HEK293 (cell line): ENCODE data around the gene CAPN1.

Source experiments
- TCF7L2 ChIP-seq: IDR thresholded peaks from 2 replicates; pipeline ENCODE4 v1.6.1; 2011; ENCODE audit warnings: low read depth, mild to moderate bottlenecking, inconsistent platforms, low read length, moderate library complexity, borderline replicate concordance
- ZBTB7A ChIP-seq: fragments of 450-650 bp; formaldehyde crosslinking; IDR thresholded peaks from 2 replicates; pipeline ENCODE4 v1.5.1; 2016; ENCODE audit warnings: low read depth, missing biosample characterization, missing genetic modification characterization
- ZBTB8A ChIP-seq: fragments of 450-650 bp; formaldehyde crosslinking; IDR thresholded peaks from 2 replicates; pipeline ENCODE4 v1.5.1; 2016; ENCODE audit warnings: missing biosample characterization, missing genetic modification characterization
- ZNF184 ChIP-seq: fragments of 450-650 bp; IDR thresholded peaks from 2 replicates; pipeline ENCODE4 v1.5.1; 2018; ENCODE audit warnings: missing biosample characterization, mild to moderate bottlenecking, missing genetic modification characterization
- ZNF24 ChIP-seq: fragments of 450-650 bp; formaldehyde crosslinking; IDR thresholded peaks from 2 replicates; pipeline ENCODE4 v1.5.1; 2016; ENCODE audit warnings: missing biosample characterization, missing genetic modification characterization
- ZNF274 ChIP-seq, 2 experiments: fragments of 200-500 bp in 1 of 2; fragments of 450-650 bp in 1 of 2; sonication (Bioruptor generic) in 1 of 2; formaldehyde crosslinking in 1 of 2; IDR thresholded peaks; 2 replicates each; pipeline versions ENCODE4 v1.5.1 to v1.6.1; 2014 to 2016; ENCODE audit warnings: borderline replicate concordance in 1 of 2, inconsistent platforms in 1 of 2, low read length in 1 of 2, missing biosample characterization in 1 of 2, missing genetic modification characterization in 1 of 2
- ZNF426 ChIP-seq: fragments of 450-650 bp; formaldehyde crosslinking; IDR thresholded peaks from 2 replicates; pipeline ENCODE4 v1.5.1; 2017; ENCODE audit warnings: missing biosample characterization, missing genetic modification characterization, mild to moderate bottlenecking, inconsistent platforms, moderate library complexity
- ZNF664 ChIP-seq: fragments of 450-650 bp; formaldehyde crosslinking; IDR thresholded peaks from 2 replicates; pipeline ENCODE4 v1.5.1; 2016; ENCODE audit warnings: missing biosample characterization, missing genetic modification characterization
- TF ChIP-seq, protein P1 (sequence below): fragments of 450-650 bp; formaldehyde crosslinking; IDR thresholded peaks from 2 replicates; pipeline ENCODE4 v1.5.1; 2016; ENCODE audit warnings: missing biosample characterization, missing genetic modification characterization
- TF ChIP-seq, protein P2 (sequence below): fragments of 450-650 bp; formaldehyde crosslinking; IDR thresholded peaks from 2 replicates; pipeline ENCODE4 v1.5.1; 2016; ENCODE audit warnings: missing biosample characterization, missing genetic modification characterization
- TF ChIP-seq, protein P3 (sequence below): fragments of 450-650 bp; formaldehyde crosslinking; IDR thresholded peaks from 2 replicates; pipeline ENCODE4 v1.5.1; 2016; ENCODE audit warnings: missing biosample characterization, missing genetic modification characterization

DNA sequence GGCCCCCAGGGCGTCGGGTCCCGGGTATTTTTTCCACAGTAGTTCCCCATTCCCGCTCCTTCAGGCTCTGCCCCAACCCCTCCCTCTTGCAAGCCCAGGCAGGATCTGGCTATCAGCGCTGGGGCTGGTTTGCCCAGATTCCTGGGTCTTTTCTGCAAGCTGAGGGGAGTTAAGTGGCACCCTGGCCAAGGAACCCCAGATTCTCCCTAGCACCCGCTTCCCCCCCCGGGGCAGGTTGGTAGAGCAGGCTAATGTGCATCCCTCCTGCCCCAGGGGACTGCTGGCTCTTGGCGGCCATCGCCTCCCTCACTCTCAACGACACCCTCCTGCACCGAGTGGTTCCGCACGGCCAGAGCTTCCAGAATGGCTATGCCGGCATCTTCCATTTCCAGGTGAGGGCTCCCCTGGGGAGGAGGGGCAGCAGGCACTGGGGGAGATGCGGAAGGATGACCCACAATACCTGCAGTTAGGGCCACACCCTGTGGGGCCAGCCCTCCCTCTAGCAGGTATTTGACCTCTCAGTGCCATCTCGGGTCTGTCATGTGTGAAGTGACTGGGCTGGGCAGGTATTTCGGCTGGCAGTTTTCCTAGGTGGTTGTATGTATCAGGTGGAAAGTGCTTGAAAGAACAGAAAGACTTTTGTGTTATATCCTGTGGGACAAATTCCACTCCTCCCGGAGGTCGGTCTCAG is 1.6 kb downstream of the CAPN1 start:
- TF ChIP-seq ZNF426 (no peak), ZNF664 (tag by site-specific recombination) (no peak), ZBTB7A (tag by site-specific recombination) (no peak), TCF7L2 (no peak), ZBTB8A (tag by site-specific recombination) (no peak), ZNF24 (no peak), ZNF184 (tag by site-specific recombination) (no peak), ZNF274 (IDR thresholded peaks at IDR 0.05; ENCODE audit: low read length) (no peak), ZNF274 (tag by site-specific recombination; IDR thresholded peaks at IDR 0.05; ENCODE audit: borderline replicate concordance) (no peak)
- TF ChIP-seq, protein P1, sequence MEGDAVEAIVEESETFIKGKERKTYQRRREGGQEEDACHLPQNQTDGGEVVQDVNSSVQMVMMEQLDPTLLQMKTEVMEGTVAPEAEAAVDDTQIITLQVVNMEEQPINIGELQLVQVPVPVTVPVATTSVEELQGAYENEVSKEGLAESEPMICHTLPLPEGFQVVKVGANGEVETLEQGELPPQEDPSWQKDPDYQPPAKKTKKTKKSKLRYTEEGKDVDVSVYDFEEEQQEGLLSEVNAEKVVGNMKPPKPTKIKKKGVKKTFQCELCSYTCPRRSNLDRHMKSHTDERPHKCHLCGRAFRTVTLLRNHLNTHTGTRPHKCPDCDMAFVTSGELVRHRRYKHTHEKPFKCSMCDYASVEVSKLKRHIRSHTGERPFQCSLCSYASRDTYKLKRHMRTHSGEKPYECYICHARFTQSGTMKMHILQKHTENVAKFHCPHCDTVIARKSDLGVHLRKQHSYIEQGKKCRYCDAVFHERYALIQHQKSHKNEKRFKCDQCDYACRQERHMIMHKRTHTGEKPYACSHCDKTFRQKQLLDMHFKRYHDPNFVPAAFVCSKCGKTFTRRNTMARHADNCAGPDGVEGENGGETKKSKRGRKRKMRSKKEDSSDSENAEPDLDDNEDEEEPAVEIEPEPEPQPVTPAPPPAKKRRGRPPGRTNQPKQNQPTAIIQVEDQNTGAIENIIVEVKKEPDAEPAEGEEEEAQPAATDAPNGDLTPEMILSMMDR: no peak
- TF ChIP-seq, protein P2, sequence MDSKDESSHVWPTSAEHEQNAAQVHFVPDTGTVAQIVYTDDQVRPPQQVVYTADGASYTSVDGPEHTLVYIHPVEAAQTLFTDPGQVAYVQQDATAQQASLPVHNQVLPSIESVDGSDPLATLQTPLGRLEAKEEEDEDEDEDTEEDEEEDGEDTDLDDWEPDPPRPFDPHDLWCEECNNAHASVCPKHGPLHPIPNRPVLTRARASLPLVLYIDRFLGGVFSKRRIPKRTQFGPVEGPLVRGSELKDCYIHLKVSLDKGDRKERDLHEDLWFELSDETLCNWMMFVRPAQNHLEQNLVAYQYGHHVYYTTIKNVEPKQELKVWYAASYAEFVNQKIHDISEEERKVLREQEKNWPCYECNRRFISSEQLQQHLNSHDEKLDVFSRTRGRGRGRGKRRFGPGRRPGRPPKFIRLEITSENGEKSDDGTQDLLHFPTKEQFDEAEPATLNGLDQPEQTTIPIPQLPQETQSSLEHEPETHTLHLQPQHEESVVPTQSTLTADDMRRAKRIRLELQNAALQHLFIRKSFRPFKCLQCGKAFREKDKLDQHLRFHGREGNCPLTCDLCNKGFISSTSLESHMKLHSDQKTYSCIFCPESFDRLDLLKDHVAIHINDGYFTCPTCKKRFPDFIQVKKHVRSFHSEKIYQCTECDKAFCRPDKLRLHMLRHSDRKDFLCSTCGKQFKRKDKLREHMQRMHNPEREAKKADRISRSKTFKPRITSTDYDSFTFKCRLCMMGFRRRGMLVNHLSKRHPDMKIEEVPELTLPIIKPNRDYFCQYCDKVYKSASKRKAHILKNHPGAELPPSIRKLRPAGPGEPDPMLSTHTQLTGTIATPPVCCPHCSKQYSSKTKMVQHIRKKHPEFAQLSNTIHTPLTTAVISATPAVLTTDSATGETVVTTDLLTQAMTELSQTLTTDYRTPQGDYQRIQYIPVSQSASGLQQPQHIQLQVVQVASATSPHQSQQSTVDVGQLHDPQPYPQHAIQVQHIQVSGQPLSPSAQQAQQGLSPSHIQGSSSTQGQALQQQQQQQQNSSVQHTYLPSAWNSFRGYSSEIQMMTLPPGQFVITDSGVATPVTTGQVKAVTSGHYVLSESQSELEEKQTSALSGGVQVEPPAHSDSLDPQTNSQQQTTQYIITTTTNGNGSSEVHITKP (tag by site-specific recombination): no peak
- TF ChIP-seq, protein P3, sequence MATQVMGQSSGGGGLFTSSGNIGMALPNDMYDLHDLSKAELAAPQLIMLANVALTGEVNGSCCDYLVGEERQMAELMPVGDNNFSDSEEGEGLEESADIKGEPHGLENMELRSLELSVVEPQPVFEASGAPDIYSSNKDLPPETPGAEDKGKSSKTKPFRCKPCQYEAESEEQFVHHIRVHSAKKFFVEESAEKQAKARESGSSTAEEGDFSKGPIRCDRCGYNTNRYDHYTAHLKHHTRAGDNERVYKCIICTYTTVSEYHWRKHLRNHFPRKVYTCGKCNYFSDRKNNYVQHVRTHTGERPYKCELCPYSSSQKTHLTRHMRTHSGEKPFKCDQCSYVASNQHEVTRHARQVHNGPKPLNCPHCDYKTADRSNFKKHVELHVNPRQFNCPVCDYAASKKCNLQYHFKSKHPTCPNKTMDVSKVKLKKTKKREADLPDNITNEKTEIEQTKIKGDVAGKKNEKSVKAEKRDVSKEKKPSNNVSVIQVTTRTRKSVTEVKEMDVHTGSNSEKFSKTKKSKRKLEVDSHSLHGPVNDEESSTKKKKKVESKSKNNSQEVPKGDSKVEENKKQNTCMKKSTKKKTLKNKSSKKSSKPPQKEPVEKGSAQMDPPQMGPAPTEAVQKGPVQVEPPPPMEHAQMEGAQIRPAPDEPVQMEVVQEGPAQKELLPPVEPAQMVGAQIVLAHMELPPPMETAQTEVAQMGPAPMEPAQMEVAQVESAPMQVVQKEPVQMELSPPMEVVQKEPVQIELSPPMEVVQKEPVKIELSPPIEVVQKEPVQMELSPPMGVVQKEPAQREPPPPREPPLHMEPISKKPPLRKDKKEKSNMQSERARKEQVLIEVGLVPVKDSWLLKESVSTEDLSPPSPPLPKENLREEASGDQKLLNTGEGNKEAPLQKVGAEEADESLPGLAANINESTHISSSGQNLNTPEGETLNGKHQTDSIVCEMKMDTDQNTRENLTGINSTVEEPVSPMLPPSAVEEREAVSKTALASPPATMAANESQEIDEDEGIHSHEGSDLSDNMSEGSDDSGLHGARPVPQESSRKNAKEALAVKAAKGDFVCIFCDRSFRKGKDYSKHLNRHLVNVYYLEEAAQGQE (tag by site-specific recombination): no peak
